Colonic mucosa (tissue), 4 donors: Measurements from ENCODE around the gene NSD1. TPM values are rescaled to one million over a fixed set of nuclear protein-coding genes. Genes with fewer than 3 reads are reported as not detected.

Source experiments
- DNase-seq: peaks from one replicate; pipeline ENCODE4 v3.0.0-alpha.2; 2020
- H3K27ac ChIP-seq: fragments of 200-600 bp; one replicate; pipeline ENCODE4 v1.8.0; 2021
- H3K27me3 ChIP-seq: fragments of 200-600 bp; one replicate; pipeline ENCODE4 v1.8.0; 2021
- H3K36me3 ChIP-seq: fragments of 200-600 bp; one replicate; pipeline ENCODE4 v1.8.0; 2021
- H3K4me1 ChIP-seq: fragments of 200-600 bp; one replicate; pipeline ENCODE4 v1.8.0; 2021; ENCODE audit warnings: mild to moderate bottlenecking
- H3K4me3 ChIP-seq: fragments of 200-600 bp; one replicate; pipeline ENCODE4 v1.8.0; 2021
- H3K9ac ChIP-seq, 2 donors: one replicate each; pipeline ENCODE4 v1.7.0; 2013; ENCODE audit warnings: control low read depth in 2 of 2, low read depth in 2 of 2, low read length in 2 of 2
- H3K9me3 ChIP-seq: fragments of 200-600 bp; one replicate; pipeline ENCODE4 v1.8.0; 2021
- intact Hi-C: fragments of 100-400 bp; cut with DNase I; formaldehyde crosslinking; loops from one replicate; pipeline ENCODE4 v1.14.1; 2022
- total RNA-seq, 2 donors: library from RNA; stranded (reverse); fragmentation: NEBNext Ultra II Directional in 1 of 2; extraction: Animal tissue kit (Norgen Biotek cat#: 25700) in 1 of 2; gene quantifications; one replicate each; pipeline ENCODE4 v1.2.1, GENCODE V29; 2021
- TF ChIP-seq, protein P1 (sequence below): fragments of 200-600 bp; IDR thresholded peaks from one replicate; pipeline ENCODE4 v1.8.0; 2022; ENCODE audit warnings: antibody characterized with exemption, mild to moderate bottlenecking
- donor health status: healthy.
- donor health status: DM: no; HTN: no; CAD: no.
- donor health status: DM: no; HTN: no; CAD: no.

Gene NSD1
- total RNA-seq, 2 donors from 2014 or later: 53.0 to 77.9 TPM

DNA sequence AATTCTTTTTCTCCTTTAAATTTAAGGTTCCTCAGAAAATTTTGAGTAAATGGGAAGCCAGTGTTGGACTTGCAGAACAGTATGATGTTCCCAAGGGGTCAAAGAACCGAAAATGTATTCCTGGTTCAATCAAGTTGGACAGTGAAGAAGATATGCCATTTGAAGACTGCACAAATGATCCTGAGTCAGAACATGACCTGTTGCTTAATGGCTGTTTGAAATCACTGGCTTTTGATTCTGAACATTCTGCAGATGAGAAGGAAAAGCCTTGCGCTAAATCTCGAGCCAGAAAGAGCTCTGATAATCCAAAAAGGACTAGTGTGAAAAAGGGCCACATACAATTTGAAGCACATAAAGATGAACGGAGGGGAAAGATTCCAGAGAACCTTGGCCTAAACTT is 76.0 kb downstream of the NSD1 start:
- no peaks in the 10 kb centered on the region for H3K4me1 ChIP-seq
- H3K4me3 ChIP-seq: no peak overlapping the region
- peaks cover 9% of the 10 kb centered on the region for H3K36me3 ChIP-seq
- H3K9me3 ChIP-seq: no peaks in the 10 kb centered on the region
- H3K27ac ChIP-seq: no peak overlapping the region
- no peak for DNase-seq
- H3K27me3 ChIP-seq: no peaks in the 10 kb centered on the region
- no peak overlapping the region for H3K9ac ChIP-seq
- TF ChIP-seq, protein P1, sequence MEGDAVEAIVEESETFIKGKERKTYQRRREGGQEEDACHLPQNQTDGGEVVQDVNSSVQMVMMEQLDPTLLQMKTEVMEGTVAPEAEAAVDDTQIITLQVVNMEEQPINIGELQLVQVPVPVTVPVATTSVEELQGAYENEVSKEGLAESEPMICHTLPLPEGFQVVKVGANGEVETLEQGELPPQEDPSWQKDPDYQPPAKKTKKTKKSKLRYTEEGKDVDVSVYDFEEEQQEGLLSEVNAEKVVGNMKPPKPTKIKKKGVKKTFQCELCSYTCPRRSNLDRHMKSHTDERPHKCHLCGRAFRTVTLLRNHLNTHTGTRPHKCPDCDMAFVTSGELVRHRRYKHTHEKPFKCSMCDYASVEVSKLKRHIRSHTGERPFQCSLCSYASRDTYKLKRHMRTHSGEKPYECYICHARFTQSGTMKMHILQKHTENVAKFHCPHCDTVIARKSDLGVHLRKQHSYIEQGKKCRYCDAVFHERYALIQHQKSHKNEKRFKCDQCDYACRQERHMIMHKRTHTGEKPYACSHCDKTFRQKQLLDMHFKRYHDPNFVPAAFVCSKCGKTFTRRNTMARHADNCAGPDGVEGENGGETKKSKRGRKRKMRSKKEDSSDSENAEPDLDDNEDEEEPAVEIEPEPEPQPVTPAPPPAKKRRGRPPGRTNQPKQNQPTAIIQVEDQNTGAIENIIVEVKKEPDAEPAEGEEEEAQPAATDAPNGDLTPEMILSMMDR: no peak
- intact Hi-C loops: no loop called here

DNA sequence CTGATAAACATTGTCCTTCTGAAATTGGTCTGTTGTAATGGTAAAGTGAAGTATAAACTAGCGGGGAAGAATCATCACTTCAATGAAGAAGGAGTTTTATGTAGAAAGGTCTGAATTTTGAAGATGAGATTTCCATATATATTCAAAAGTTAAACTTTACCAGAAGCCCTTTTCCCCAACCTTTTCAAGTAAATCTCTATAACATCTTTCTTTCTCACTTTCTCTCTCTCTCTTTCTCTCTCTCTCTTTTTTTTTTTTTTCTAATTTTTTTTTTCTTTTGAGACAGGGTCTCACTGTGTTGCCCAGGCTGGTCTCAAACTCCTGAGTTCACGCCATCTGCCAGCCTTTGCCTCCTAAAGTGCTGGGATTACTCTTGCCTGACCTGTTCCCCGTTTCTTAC is 78.7 kb downstream of the NSD1 start:
- Histone ChIP-seq H3K4me1 (no peaks in the 10 kb centered on the region), H3K4me3 (no peak overlapping the region), H3K27me3 (no peaks in the 10 kb centered on the region), H3K36me3 (peaks cover 9% of the 10 kb centered on the region), H3K9me3 (no peaks in the 10 kb centered on the region), H3K27ac (no peak overlapping the region), H3K9ac (no peak overlapping the region)
- DNase-seq: no peak
- intact Hi-C loops: no loop called here
- TF ChIP-seq, protein P1: no peak

- TF ChIP-seq, protein P1: no peak
- no peak for DNase-seq
- Histone ChIP-seq H3K27ac (no peak overlapping the region), H3K9me3 (no peaks in the 10 kb centered on the region), H3K4me3 (no peak overlapping the region), H3K36me3 (no peaks in the 10 kb centered on the region), H3K27me3 (no peaks in the 10 kb centered on the region), H3K4me1 (no peaks in the 10 kb centered on the region), H3K9ac (no peak overlapping the region)
- intact Hi-C loops: no loop called here
Observed at GRCh38 chr5:177220576-177220975, 87.0 kb downstream of the NSD1 start.

DNA sequence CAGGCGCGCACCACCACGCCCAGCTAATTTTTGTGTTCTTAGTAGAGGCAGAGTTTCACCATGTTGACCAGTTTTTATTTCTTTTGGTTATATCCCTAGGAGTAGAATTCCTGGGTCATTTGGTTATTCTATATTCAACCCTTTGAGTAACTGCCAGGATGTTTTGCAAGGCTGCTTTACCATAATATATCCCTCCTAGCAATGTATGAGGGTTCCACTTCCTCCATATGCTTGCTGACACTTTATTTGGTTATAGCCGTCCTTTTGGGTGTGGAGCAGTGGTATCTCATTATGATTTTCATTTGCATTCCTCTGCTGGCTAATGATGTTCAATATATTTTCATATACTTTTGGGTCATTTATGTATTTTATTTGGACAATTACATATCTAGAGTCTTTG is 88.7 kb downstream of the NSD1 start:
- Histone ChIP-seq H3K27ac (no peak overlapping the region), H3K9me3 (no peaks in the 10 kb centered on the region), H3K4me3 (no peak overlapping the region), H3K36me3 (no peaks in the 10 kb centered on the region), H3K9ac (no peak overlapping the region), H3K27me3 (no peaks in the 10 kb centered on the region), H3K4me1 (no peaks in the 10 kb centered on the region)
- TF ChIP-seq, protein P1: no peak
- intact Hi-C loops: no loop called here
- DNase-seq: no peak

DNA sequence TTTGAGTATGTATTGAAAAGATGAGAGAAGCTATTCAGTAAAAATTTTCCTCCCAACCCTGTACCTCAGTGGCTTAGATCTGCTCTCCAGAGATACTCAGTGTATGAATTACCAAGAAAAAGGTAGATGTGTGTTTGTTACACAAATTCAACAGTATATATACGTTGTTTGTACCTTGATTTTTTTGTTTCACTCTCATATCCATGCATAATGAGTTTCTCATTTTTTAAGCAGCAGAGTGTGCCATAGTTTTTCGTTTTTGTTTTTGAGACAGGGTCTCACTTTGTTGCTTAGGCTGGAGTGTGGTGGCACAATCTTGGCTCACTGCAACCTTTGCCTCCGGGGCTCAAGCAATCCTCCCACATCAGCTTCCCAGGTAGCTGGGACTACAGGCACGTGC is 92.2 kb downstream of the NSD1 start:
- Histone ChIP-seq H3K4me1 (no peaks in the 10 kb centered on the region), H3K4me3 (no peak overlapping the region), H3K9ac (no peak overlapping the region), H3K27me3 (no peaks in the 10 kb centered on the region), H3K9me3 (no peaks in the 10 kb centered on the region), H3K27ac (no peak overlapping the region), H3K36me3 (no peaks in the 10 kb centered on the region)
- intact Hi-C loops: no loop called here
- DNase-seq: no peak
- TF ChIP-seq, protein P1: no peak

GRCh38 chr5:177226860-177227259 is 93.3 kb downstream of the NSD1 start:
- intact Hi-C loops: no loop called here
- no peak overlapping the region for H3K9ac ChIP-seq
- H3K4me3 ChIP-seq: no peak overlapping the region
- DNase-seq: no peak
- H3K27me3 ChIP-seq: no peaks in the 10 kb centered on the region
- no peaks in the 10 kb centered on the region for H3K36me3 ChIP-seq
- TF ChIP-seq, protein P1: no peak
- H3K4me1 ChIP-seq: no peaks in the 10 kb centered on the region
- H3K27ac ChIP-seq: no peak overlapping the region
- H3K9me3 ChIP-seq: no peaks in the 10 kb centered on the region
